Subcutaneous adipose tissue (tissue), 4 donors: Measurements from ENCODE around the gene GJC2. TPM values are rescaled to one million over a fixed set of nuclear protein-coding genes. Genes with fewer than 3 reads are reported as not detected.

Experiments
- total RNA-seq, 4 donors: library from RNA; depleted of rRNA; stranded (reverse); fragments of >200 nt; gene quantifications; one replicate each; pipeline ENCODE4 v1.1.0, GENCODE V29; 2016
- TF ChIP-seq, protein P1 (sequence below): fragments of 450-650 bp; IDR thresholded peaks from one replicate; pipeline ENCODE4 v1.5.1; 2016; ENCODE audit warnings: low read depth, mild to moderate bottlenecking, control low read depth, antibody characterized with exemption, moderate library complexity

Gene GJC2
- total RNA-seq, 4 donors from 2014 or later: 0.68 to 3.0 (median 1.1) TPM

DNA sequence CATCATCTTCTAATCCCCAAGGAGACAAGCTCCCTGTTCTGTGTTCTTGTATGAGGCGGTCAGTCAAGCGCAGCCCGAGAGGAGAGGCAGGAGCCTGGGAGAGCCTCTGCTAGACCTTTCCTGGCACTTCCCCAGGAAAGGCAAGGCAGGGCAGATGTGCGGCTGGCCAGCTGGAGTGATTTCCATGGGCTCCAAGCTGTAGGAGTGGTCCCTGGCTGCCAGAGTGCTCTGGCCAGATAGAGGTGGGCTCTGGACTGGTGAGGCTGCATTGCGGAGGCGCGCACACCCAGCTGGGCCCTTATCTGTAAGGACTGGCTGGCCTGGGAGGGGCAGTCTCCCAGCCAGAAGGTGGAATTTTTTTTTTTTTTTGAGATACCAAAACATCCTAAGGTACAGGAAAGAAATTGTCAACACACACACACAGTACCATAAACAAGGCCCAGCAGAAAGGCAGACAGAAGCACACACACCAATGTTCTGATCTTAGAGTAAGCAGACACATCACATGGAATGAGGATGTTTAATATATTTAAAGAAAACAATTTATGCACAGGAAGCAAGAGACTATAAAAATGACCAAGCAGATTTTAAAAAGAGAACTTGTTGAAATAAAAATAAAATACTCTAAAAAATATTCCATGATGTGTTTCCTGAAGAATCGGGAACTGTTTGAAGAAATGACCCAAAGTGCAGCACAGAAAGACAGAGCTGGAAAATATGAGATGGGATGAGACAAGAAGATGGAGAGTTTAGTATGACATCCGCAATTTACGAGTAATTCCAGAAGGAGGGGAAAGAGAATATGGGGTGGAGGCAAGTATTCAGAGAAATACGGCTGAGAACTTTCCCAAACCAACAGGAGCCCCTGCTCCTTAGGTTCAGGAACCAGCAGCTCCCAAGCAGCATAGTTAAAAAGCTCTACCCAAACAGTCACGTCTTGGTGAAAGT, 29.3 kb downstream of the GJC2 start:
- TF ChIP-seq, protein P1, sequence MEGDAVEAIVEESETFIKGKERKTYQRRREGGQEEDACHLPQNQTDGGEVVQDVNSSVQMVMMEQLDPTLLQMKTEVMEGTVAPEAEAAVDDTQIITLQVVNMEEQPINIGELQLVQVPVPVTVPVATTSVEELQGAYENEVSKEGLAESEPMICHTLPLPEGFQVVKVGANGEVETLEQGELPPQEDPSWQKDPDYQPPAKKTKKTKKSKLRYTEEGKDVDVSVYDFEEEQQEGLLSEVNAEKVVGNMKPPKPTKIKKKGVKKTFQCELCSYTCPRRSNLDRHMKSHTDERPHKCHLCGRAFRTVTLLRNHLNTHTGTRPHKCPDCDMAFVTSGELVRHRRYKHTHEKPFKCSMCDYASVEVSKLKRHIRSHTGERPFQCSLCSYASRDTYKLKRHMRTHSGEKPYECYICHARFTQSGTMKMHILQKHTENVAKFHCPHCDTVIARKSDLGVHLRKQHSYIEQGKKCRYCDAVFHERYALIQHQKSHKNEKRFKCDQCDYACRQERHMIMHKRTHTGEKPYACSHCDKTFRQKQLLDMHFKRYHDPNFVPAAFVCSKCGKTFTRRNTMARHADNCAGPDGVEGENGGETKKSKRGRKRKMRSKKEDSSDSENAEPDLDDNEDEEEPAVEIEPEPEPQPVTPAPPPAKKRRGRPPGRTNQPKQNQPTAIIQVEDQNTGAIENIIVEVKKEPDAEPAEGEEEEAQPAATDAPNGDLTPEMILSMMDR: no peak

DNA sequence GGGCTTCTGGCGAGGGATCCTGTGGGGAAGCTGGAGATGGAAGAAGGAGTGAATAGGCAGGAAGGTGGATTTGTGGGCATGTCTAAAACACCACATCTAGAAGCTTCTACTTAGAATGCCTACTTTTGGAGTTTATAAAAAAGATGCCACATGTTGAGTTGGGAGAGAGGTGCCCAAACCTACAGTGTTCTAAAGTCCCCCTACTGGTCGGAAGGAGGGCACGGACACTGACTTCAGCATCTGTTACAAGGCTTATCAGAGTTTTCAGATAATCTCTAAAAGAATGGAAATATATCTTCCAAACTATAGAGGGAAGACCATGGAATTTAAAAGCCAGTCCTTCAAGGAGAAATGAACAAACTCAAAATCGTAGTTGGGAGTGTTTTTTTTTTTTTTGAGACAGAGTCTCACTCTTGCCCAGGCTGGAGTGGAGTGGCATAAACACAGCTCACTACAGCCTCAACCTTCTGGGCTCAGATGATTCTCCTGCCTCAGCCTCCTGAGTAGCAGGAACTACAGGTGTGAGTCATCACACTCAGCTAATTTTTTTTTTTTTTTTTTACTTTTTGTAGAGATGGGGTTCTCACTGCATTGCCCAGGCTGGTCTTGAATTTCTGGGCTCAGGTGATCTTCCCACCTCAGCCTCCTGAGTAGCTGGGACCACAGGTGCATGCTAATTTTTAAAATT, 30.7 kb downstream of the GJC2 start:
- TF ChIP-seq, protein P1: no peak

DNA sequence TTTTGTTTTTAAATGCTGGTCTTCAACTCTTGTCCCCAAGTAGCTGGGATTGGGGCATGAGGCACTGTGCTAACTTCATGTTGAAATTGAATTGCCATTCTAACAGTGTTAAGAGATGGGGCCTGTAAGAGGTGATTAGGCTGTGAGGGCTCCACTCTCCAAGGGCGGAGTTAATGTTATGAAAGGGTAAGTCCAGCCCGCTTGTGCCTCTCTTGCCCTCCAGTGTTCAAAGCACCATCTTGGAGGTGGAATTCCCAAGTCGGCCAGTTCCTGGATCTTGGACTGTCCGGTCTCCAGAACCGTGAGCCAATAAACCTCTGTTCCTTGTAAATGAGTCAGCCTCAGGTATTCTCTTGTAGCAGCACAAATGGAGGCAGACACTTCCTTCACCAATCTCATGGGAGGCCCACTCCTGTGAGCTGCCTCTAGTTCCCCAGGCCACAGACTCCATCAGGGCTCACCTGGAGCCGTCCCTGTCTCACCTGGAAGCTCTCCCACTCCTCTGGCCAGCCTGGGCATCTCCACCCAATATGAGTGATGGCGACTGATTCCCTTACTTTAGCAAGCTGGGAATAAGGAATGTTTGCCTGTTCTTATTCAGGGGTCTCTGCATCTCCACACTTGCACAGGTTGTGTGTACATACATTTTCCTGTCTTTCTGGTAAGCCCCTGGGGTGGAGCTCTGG, 31.4 kb downstream of the GJC2 start:
- TF ChIP-seq, protein P1: no peak

DNA sequence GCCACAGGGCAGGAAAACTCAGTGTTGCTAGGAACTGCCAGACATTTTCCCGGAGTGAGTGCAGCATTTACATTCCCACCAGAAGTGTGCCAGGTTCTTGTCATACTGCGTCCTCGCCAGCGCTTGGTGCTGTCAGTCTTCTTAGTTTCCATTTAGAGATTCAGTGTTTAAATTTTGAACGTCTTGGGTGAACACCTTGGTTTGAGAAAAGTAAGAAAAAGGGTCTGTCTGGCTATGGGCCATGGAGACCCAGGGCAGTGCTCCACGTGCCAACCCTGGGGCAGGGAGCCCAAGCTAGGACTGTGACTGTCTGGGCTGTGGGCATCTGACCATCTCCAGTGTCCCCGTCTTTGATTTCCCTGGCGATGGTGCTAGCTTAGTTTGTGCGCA, 31.9 kb downstream of the GJC2 start:
- TF ChIP-seq, protein P1: no peak

DNA sequence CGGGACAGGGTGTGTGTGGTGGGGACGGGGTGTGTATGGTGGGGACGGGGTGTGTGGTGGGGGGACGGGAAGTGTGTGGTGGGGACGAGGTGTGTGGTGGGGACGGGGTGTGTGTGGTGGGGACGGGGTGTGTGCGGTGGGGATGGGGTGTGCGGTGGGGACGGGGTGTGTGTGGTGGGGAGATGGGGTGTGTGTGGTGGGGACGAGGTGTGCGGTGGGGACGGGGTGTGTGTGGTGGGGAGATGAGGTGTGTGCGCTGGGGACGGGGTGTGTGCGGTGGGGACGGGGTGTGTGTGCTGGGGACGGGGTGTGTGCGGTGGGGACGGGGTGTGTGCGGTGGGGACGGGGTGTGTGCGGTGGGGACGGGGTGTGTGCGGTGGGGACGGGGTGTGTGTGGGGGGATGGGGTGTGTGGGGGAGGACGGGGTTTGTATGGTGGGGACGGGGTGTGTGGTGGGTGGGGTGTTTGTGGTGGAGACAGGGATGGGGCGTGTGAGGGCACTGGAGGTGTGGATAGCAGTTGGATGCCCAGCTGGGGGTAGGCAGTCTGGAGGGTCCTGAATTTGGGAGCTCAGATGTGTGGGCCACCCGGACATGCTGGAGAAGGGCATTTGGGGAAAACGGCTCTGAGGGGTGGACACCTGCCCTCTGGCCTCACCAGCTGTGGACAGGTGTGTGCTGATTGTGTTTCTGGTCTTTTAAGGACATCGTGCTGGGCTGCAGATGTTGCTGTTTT, 32.7 kb downstream of the GJC2 start:
- TF ChIP-seq, protein P1: no peak

DNA sequence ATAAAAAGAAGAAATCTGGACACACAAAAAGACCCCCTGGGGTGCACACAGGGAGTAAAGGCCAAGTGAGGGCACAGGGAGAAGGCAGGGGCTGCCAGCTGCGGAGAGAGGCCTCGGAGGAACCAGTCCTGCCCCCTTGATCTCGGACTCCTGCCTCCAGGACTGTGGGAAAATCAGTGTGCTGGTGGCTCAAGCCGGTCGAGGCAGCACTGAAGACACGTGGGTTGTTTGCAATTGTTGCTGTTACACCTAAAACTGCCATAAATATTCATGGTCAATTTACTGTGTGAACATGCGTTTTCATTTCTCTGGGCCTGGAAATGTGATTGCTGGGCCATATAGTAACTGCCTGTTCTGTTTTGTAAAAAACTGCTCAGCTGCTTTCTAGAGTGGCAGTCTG, 34.4 kb downstream of the GJC2 start:
- TF ChIP-seq, protein P1: no peak

DNA sequence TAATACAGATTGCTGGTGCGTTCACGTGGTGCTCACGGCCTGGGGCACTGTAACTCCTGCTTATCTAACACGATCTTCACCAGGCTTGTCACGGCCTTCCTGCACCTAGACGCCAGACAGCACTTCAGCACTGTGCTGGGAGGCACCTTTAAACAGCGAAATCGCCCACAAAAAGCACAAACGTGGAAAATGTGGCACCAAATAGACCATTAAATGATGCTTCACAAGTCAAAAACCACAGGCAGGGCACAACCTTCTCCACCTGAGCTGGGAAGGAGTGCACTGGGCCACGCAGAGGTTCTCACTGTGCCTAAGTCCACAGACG, 35.9 kb downstream of the GJC2 start:
- TF ChIP-seq, protein P1: no peak
